ENCODE data around the gene MPHOSPH9.

GRCh38 chr12:123164710-123165261 is 68.2 kb downstream of the MPHOSPH9 start:
- TF ChIP-seq POLR2A (IDR thresholded peaks at IDR 0.05; ENCODE audit: low read depth, low read length), result no peak
- TF ChIP-seq SMC3 (IDR thresholded peaks at IDR 0.05; ENCODE audit: low read depth, low read length), result no peak
- TF ChIP-seq CTCF (conservative IDR thresholded peaks at IDR 0.05; ENCODE audit: low read depth, low read length), result no peak
- no peak for TF ChIP-seq MXI1 (IDR thresholded peaks at IDR 0.05; ENCODE audit: borderline replicate concordance, low read depth, low read length)
- no peak for TF ChIP-seq RFX5 (IDR thresholded peaks at IDR 0.05; ENCODE audit: low read depth, low read length)
- TF ChIP-seq USF2 (IDR thresholded peaks at IDR 0.05; ENCODE audit: low read depth, low read length), result no peak
- TF ChIP-seq BHLHE40 (IDR thresholded peaks at IDR 0.05; ENCODE audit: low read depth, low read length), result no peak
- TF ChIP-seq CHD1 (IDR thresholded peaks at IDR 0.05; ENCODE audit: low read depth, low read length), result no peak
- TF ChIP-seq CEBPB (IDR thresholded peaks at IDR 0.05; ENCODE audit: low read depth, low read length), result no peak
- no peak for TF ChIP-seq RCOR1 (IDR thresholded peaks at IDR 0.05; ENCODE audit: insufficient replicate concordance, low read length)
- TF ChIP-seq RAD21 (IDR thresholded peaks at IDR 0.05; ENCODE audit: low read length), result no peak
- TF ChIP-seq FOS (IDR thresholded peaks at IDR 0.05; ENCODE audit: low read depth, low read length), result no peak
- no peak for TF ChIP-seq MAFK (IDR thresholded peaks at IDR 0.05; ENCODE audit: low read depth, low read length)
- TF ChIP-seq MAZ (IDR thresholded peaks at IDR 0.05; ENCODE audit: borderline replicate concordance, low read depth, low read length), result no peak

Data from IMR-90 (cell line).